ENCODE results near the gene SPCS3.

DNA sequence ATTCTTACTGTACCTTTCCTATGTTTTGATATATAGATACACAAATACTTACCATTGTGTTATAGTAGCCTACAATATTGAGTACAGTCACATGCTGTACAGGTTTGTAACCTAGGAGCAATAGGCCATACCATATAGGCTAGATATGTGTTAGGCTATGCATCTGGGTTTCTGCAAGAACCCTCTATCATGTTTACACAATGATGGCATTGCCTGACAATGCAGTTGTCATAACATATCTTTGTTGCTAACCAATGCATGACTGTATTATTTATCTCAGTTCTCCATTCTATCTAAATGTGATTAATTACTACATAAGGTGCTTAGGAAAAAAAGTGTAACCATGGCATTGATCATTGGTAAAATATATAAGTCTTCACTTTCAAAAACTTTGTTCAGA, 10.0 kb upstream of the SPCS3 start:
- TF ChIP-seq, protein P1, sequence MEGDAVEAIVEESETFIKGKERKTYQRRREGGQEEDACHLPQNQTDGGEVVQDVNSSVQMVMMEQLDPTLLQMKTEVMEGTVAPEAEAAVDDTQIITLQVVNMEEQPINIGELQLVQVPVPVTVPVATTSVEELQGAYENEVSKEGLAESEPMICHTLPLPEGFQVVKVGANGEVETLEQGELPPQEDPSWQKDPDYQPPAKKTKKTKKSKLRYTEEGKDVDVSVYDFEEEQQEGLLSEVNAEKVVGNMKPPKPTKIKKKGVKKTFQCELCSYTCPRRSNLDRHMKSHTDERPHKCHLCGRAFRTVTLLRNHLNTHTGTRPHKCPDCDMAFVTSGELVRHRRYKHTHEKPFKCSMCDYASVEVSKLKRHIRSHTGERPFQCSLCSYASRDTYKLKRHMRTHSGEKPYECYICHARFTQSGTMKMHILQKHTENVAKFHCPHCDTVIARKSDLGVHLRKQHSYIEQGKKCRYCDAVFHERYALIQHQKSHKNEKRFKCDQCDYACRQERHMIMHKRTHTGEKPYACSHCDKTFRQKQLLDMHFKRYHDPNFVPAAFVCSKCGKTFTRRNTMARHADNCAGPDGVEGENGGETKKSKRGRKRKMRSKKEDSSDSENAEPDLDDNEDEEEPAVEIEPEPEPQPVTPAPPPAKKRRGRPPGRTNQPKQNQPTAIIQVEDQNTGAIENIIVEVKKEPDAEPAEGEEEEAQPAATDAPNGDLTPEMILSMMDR (IDR thresholded peaks at IDR 0.05): no peak
- TF ChIP-seq POLR2A (IDR thresholded peaks at IDR 0.05): no peak

All from Peyer's patch (tissue), 4 donors.